Measurements from ENCODE around the gene CER1.

The CER1 gene

GRCh38 chr9:14722391-14723035 lies at the start of gene CER1:
Gene CER1 (minus strand): TSS chr9:14722733. CDS start chr9:14722672, 61 bp downstream.
- DNase-seq (ENCODE audit: low read depth in 2 of 2), result no peak

GRCh38 chr9:14770592-14770991 lies 48.1 kb upstream of the CER1 start:
- DNase-seq (ENCODE audit: low read depth in 2 of 2), result no peak

- no peak for DNase-seq (ENCODE audit: low read depth in 2 of 2)
Measured at GRCh38 chr9:14769230-14769571, 46.7 kb upstream of the CER1 start.

GRCh38 chr9:14768405-14769229 lies 46.1 kb upstream of the CER1 start:
- DNase-seq (ENCODE audit: low read depth in 2 of 2), result no peak

GRCh38 chr9:14766299-14766698 lies 43.8 kb upstream of the CER1 start:
- no peak for DNase-seq (ENCODE audit: low read depth in 2 of 2)

GRCh38 chr9:14761584-14761983 lies 39.1 kb upstream of the CER1 start:
- DNase-seq (ENCODE audit: low read depth in 2 of 2), result no peak

GRCh38 chr9:14760060-14760459 lies 37.5 kb upstream of the CER1 start:
- no peak for DNase-seq (ENCODE audit: low read depth in 2 of 2)

GRCh38 chr9:14756291-14756690 lies 33.8 kb upstream of the CER1 start:
- no peak for DNase-seq (ENCODE audit: low read depth in 2 of 2)

GRCh38 chr9:14752871-14753270 lies 30.3 kb upstream of the CER1 start:
- DNase-seq (ENCODE audit: low read depth in 2 of 2), result no peak

- DNase-seq (ENCODE audit: low read depth in 2 of 2), result no peak
Measured at GRCh38 chr9:14752271-14752670, 29.7 kb upstream of the CER1 start.

GRCh38 chr9:14750821-14751220 lies 28.3 kb upstream of the CER1 start:
- no peak for DNase-seq (ENCODE audit: low read depth in 2 of 2)

- no peak for DNase-seq (ENCODE audit: low read depth in 2 of 2)
Measured at GRCh38 chr9:14749741-14750211, 27.2 kb upstream of the CER1 start.

- no peak for DNase-seq (ENCODE audit: low read depth in 2 of 2)
Measured at GRCh38 chr9:14748373-14748772, 25.8 kb upstream of the CER1 start.

- DNase-seq (ENCODE audit: low read depth in 2 of 2), result no peak
Measured at GRCh38 chr9:14747111-14747510, 24.6 kb upstream of the CER1 start.

GRCh38 chr9:14746626-14747025 lies 24.1 kb upstream of the CER1 start:
- no peak for DNase-seq (ENCODE audit: low read depth in 2 of 2)

GRCh38 chr9:14744768-14745167 lies 22.2 kb upstream of the CER1 start:
- no peak for DNase-seq (ENCODE audit: low read depth in 2 of 2)

GRCh38 chr9:14741369-14741768 lies 18.8 kb upstream of the CER1 start:
- no peak for DNase-seq (ENCODE audit: low read depth in 2 of 2)

GRCh38 chr9:14733133-14733532 lies 10.6 kb upstream of the CER1 start:
- DNase-seq (ENCODE audit: low read depth in 2 of 2), result no peak

GRCh38 chr9:14731294-14731981 lies 8.9 kb upstream of the CER1 start:
- no peak for DNase-seq (ENCODE audit: low read depth in 2 of 2)

GRCh38 chr9:14730461-14730898 lies 7.9 kb upstream of the CER1 start:
- DNase-seq (ENCODE audit: low read depth in 2 of 2), result no peak

- no peak for DNase-seq (ENCODE audit: low read depth in 2 of 2)
Measured at GRCh38 chr9:14723301-14723700, 768 bp upstream of the CER1 start.

- DNase-seq (ENCODE audit: low read depth in 2 of 2), result no peak
Measured at GRCh38 chr9:14719231-14719923, 3.2 kb downstream of the CER1 start.
